GM19035 (cell line): Measurements from ENCODE around the gene FMO4.
"Not testable (repeated sequence)": the region's sequence is repeated elsewhere in the genome, so short reads cannot be mapped to it uniquely, and the experiment has no call there.

ENCODE experiments used
- ATAC-seq: cut with Tn5 transposase; IDR thresholded peaks from one replicate; pipeline ENCODE4 v1.9.1; 2021; ENCODE audit not compliant: unreplicated experiment

The FMO4 gene

GRCh38 chr1:171334024-171334640 is 20.1 kb downstream of the FMO4 start:
- no peak for ATAC-seq

- no peak for ATAC-seq
Measured at GRCh38 chr1:171335964-171336363, 22.0 kb downstream of the FMO4 start.

GRCh38 chr1:171339345-171339744 is 25.4 kb downstream of the FMO4 start:
- ATAC-seq, result not testable (repeated sequence)

DNA sequence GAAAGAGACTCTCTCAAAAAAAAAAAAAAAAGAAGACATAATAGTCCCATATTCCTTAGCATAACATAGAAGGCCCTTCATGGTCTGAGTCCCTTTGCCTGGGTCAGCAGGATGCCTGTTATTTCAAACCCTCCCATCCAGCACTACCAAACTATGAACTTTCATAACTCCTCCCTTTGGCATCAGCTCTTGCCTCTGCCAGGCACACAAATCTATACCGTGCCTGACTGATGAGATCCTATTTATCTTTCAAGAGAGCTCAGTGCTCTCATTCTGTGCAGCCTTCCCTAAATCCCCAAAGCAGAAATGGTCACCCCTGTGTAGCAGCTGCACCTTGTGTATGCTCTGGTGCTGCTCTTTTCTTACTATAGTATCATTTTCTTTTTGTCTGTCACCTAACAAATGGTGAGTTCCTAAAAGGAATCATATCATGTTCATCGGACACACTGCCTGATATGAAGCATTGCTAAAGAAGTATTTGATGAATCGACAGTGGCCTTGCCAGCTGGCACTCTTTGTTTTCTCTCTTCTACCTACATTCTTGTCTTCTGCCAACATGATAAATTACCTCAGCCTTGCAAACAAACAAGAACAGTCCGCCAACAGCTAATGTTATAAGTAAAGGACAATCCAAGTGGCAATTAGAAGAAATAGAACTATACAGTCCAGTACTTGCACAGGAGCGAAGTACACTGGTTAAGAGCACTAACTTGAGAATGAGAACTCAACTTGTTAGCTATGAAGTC is 29.9 kb downstream of the FMO4 start:
- ATAC-seq, result no peak

- ATAC-seq, result no peak
Measured at GRCh38 chr1:171344473-171344820, 30.5 kb downstream of the FMO4 start.

GRCh38 chr1:171345536-171345935 is 31.6 kb downstream of the FMO4 start:
- no peak for ATAC-seq

- no peak for ATAC-seq
Measured at GRCh38 chr1:171346881-171347280, 32.9 kb downstream of the FMO4 start.

DNA sequence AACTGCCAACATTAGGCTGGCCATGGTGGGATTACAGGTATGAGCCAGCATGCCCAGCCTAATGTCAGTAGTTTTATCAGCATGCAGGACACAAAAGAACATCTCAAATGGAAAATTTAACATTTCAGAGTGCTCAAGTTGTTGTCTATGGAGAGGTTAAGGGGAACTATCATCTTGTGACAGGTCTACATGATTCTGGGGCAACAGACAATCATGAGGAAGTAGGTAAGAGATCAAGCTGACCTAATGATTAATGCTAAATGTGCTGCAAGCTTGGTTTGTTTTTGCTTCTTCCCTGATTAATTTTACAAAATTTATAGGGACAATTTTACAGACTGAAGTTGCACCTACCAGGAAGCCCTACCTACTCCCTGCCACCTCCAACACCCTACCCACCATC is 36.6 kb downstream of the FMO4 start:
- ATAC-seq, result no peak

DNA sequence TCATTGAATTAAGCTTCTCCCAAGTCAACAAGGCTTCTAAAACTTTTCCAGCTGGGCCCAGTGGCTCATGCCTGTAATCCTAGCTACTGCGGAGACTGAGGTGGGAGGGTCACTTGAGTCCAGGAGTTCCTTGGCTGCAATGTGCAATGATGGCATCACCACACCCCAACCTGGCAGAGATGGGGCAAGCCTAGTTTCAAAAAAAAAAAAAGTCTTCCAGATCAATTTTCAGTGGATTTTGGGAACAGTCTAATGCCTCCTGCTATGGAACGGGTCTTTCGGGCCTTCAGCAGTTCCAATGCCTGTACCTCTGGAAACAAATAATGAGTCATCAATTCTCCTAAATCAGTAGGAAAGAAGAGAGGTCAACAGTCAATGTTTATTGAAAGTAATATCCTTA is 38.0 kb downstream of the FMO4 start:
- ATAC-seq, result no peak

DNA sequence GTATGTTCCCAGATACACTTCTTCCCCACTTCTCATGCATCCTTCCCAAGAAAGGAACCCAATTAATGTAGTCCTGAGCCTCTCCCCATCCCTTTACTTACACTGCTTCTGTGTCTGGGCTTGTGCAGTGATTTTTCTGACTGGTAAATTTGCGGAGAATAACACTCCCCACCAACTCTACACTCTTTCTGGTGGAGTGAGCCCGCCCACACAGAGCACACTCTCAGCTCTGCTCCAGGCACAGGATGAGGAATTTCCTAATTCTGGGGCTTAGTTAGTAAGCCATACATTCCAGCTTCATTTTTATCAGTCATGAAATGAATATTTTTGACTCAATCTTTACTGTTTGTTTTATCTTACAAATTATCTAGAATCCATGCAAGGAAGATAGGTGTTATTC is 38.6 kb downstream of the FMO4 start:
- no peak for ATAC-seq

- ATAC-seq, result no peak
Measured at GRCh38 chr1:171355727-171356126, 41.7 kb downstream of the FMO4 start.

- no peak for ATAC-seq
Measured at GRCh38 chr1:171357179-171357578, 43.2 kb downstream of the FMO4 start.

GRCh38 chr1:171359355-171359648 is 45.3 kb downstream of the FMO4 start:
- ATAC-seq, result not testable (repeated sequence)

DNA sequence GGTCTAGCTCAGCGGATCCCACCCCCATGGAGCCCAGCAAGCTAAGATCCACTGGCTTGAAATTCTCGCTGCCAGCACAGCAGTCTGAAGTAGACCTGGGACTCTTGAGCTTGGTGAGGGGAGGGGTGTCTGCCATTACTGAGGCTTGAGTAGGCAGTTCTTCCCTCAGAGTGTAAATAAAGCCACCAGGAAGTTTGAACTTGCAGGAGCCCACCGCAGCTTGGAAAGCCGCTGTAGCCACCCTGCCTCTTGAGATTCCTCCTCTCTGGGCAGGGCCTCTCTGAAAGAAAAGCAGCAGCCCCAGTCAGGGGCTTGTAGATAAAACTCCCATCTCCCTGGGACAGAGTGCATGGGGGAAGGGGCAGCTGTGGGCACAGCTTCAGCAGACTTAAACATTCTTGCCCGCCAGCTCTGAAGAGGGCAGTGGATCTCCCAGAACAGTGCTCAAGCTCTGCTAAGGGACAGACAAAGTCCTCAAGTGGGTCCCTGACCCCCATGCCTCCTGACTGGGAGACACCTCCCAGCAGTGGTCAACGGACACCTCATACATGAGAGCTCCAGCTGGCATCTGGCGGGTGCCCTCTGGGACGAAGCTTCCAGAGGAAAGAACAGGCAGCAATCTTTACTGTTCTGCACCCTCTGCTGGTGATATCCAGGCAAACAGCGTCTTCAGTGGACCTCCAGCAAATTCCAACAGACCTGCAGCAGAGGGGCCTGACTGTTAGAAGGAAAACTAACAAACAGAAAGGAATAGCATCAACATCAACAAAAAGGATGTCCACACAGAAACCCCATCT is 45.9 kb downstream of the FMO4 start:
- not testable (repeated sequence) for ATAC-seq

- ATAC-seq, result no peak
Measured at GRCh38 chr1:171366085-171366484, 52.1 kb downstream of the FMO4 start.

DNA sequence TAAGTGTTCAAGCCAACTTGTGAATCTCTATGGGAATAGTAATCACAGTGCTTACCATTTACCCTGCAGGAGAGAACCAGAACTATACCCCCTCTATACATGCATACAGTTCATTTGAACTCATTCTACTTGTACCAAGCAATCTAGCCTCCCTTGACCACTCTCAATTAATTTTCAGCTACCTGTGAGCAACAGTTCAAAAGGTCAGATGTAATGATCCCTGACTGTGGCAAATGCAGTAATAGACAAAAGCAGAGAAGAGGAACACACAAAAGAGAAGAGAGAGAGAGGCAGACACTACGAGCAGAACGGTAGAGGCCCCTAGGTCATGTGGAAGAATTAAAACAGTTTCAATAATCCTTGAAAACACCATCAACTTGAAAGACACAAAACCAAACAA is 52.8 kb downstream of the FMO4 start:
- ATAC-seq, result no peak

DNA sequence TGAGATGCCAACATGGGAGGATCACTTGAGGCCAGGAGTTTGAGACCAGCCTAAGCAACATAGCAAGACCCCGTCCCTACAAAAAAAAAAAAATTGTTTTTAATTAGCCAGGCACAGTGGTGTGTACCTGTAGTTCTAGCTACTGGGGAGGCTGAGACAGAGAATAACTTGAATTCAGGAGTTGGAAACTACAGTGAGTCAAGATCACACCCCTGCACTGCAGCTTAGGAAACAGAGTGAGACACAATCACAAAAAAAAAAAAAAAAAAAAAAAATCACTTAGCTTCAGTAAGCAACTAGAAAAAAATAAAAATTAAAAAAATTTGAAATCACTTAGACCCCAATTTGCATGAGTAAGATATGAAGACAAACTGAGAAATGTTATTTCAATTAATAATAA is 53.5 kb downstream of the FMO4 start:
- no peak for ATAC-seq

- ATAC-seq, result no peak
Measured at GRCh38 chr1:171372418-171373084, 58.6 kb downstream of the FMO4 start.

GRCh38 chr1:171373357-171374122 is 59.6 kb downstream of the FMO4 start:
- not testable (repeated sequence) for ATAC-seq

GRCh38 chr1:171379846-171380245 is 65.9 kb downstream of the FMO4 start:
- no peak for ATAC-seq

GRCh38 chr1:171381866-171382210 is 67.9 kb downstream of the FMO4 start:
- ATAC-seq, result no peak
